Activated CD8-positive, alpha-beta memory T cell treated with anti-CD3 and anti-CD28 coated beads for 4 hours (primary cell): ENCODE data around the gene STAT4.

Experiments
- DNase-seq, 2 donors: peaks; one replicate each; pipeline ENCODE4 v3.0.0-alpha.2; 2020; ENCODE audit warnings: low read depth in 2 of 2

STAT4 gene

GRCh38 chr2:191145769-191146471 is 4.9 kb downstream of the STAT4 start:
- no peak for DNase-seq

- no peak for DNase-seq
Measured at GRCh38 chr2:191144217-191144616, 6.6 kb downstream of the STAT4 start.

GRCh38 chr2:191143791-191144190 is 7.0 kb downstream of the STAT4 start:
- DNase-seq, result no peak

GRCh38 chr2:191128911-191129304 is 21.9 kb downstream of the STAT4 start:
- DNase-seq, result no peak

- no peak for DNase-seq
Measured at GRCh38 chr2:191128172-191128910, 22.5 kb downstream of the STAT4 start.

GRCh38 chr2:191127235-191127634 is 23.6 kb downstream of the STAT4 start:
- no peak for DNase-seq

- DNase-seq, result no peak
Measured at GRCh38 chr2:191126386-191127085, 24.3 kb downstream of the STAT4 start.

GRCh38 chr2:191125646-191126045 is 25.1 kb downstream of the STAT4 start:
- DNase-seq, result no peak

GRCh38 chr2:191122638-191123294 is 28.0 kb downstream of the STAT4 start:
- no peak for DNase-seq

GRCh38 chr2:191117341-191117740 is 33.5 kb downstream of the STAT4 start:
- DNase-seq, result no peak

GRCh38 chr2:191115804-191116203 is 35.0 kb downstream of the STAT4 start:
- no peak for DNase-seq

GRCh38 chr2:191115391-191115790 is 35.4 kb downstream of the STAT4 start:
- DNase-seq, result peak; percentile 38 to 54

GRCh38 chr2:191114403-191114886 is 36.3 kb downstream of the STAT4 start:
- no peak for DNase-seq

- no peak for DNase-seq
Measured at GRCh38 chr2:191113761-191114160, 37.0 kb downstream of the STAT4 start.

- DNase-seq, result no peak
Measured at GRCh38 chr2:191112448-191112901, 38.3 kb downstream of the STAT4 start.

GRCh38 chr2:191109888-191110287 is 40.9 kb downstream of the STAT4 start:
- DNase-seq, result no peak

GRCh38 chr2:191108331-191108730 is 42.5 kb downstream of the STAT4 start:
- DNase-seq, result no peak

GRCh38 chr2:191105082-191105481 is 45.7 kb downstream of the STAT4 start:
- no peak for DNase-seq

- DNase-seq, result no peak
Measured at GRCh38 chr2:191103774-191104173, 47.0 kb downstream of the STAT4 start.

GRCh38 chr2:191100216-191100615 is 50.6 kb downstream of the STAT4 start:
- DNase-seq, result no peak

- DNase-seq, result no peak
Measured at GRCh38 chr2:191087311-191087710, 63.5 kb downstream of the STAT4 start.

- no peak for DNase-seq
Measured at GRCh38 chr2:191086706-191087105, 64.1 kb downstream of the STAT4 start.
